Kidney epithelial cell (primary cell): ENCODE results near the gene UBE2I. TPM values are rescaled to one million over a fixed set of nuclear protein-coding genes. Genes with fewer than 3 reads are reported as not detected.

ENCODE experiments used
- DNase-seq: peaks from one replicate; pipeline ENCODE4 v3.0.0-alpha.2; 2010; ENCODE audit warnings: low read depth
- H3K27me3 ChIP-seq: 2 replicates; pipeline ENCODE4 v1.6.0; 2011; ENCODE audit warnings: low read length; ENCODE audit not compliant: control insufficient read depth, insufficient read depth
- H3K36me3 ChIP-seq: 2 replicates; pipeline ENCODE4 v1.5.1; 2011; ENCODE audit warnings: low read length; ENCODE audit not compliant: control insufficient read depth, insufficient read depth
- H3K4me3 ChIP-seq: 2 replicates; pipeline ENCODE4 v1.5.1; 2011; ENCODE audit warnings: low read depth, mild to moderate bottlenecking, control low read depth, low read length
- total RNA-seq: library from RNA; depleted of rRNA; stranded (reverse); fragments of >200 nt; gene quantifications from 2 replicates; pipeline ENCODE4 v1.2.3, GENCODE V29; 2015
- TF ChIP-seq, protein P1 (sequence below): IDR thresholded peaks from 2 replicates; pipeline ENCODE4 v1.5.1; 2011; ENCODE audit warnings: mild to moderate bottlenecking, moderate library complexity, low read length, control low read depth, inconsistent platforms; ENCODE audit not compliant: insufficient read depth, poor library complexity, severe bottlenecking

Gene UBE2I
- total RNA-seq, 1 donor from 2014 or later = 139 TPM

DNA sequence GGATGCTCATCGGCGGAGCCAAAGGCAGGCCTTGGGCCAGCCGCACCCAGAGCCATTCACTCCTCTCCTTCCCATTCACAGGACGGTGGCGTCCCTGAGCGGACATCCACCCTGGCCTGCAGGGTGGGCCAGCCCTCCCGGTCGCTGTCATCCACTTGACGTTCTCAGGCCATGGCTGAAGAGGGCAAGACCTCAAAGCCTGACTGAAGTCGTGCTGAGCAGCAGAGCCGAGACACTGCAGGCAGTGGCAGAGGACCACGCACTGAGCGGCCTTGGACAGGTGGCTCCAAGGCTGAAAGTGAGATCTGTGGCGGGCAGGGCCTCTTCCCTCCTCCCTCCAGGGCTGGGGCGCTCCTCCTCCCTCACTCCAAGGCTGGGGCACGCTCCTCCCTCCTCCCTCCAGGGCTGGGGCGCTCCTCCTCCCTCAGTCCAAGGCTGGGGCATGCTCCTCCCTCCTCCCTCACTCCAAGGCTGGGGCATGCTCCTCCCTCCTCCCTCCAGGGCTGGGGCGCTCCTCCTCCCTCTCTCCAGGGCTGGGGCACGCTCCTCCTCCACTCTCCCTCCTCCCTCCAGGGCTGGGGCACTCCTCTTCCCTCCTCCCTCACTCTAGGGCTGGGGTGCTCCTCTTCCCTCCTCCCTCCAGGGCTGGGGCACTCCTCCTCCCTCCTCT lies 66.4 kb downstream of the UBE2I start:
- no peaks in the 10 kb centered on the region for H3K27me3 ChIP-seq
- no peaks in the 10 kb centered on the region for H3K36me3 ChIP-seq
- TF ChIP-seq, protein P1, sequence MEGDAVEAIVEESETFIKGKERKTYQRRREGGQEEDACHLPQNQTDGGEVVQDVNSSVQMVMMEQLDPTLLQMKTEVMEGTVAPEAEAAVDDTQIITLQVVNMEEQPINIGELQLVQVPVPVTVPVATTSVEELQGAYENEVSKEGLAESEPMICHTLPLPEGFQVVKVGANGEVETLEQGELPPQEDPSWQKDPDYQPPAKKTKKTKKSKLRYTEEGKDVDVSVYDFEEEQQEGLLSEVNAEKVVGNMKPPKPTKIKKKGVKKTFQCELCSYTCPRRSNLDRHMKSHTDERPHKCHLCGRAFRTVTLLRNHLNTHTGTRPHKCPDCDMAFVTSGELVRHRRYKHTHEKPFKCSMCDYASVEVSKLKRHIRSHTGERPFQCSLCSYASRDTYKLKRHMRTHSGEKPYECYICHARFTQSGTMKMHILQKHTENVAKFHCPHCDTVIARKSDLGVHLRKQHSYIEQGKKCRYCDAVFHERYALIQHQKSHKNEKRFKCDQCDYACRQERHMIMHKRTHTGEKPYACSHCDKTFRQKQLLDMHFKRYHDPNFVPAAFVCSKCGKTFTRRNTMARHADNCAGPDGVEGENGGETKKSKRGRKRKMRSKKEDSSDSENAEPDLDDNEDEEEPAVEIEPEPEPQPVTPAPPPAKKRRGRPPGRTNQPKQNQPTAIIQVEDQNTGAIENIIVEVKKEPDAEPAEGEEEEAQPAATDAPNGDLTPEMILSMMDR = no peak
- H3K4me3 ChIP-seq = no peak overlapping the region
- no peak for DNase-seq

Other genes with a start within 250 kb of the UBE2I start
- not detected in 2 replicates for gene SSTR5, start 236.9 kb upstream of the UBE2I start, total RNA-seq
- gene C1QTNF8, start 213.4 kb upstream of the UBE2I start, total RNA-seq = not detected in 2 replicates
- 6.7 and 8.9 TPM in 2 replicates for gene CACNA1H, start 156.5 kb upstream of the UBE2I start, total RNA-seq
- not detected in 2 replicates for gene TPSG1, start 84.4 kb upstream of the UBE2I start, total RNA-seq
- gene TPSB2, start 79.5 kb upstream of the UBE2I start, total RNA-seq = not detected in 2 replicates
- not detected in 2 replicates for gene TPSAB1, start 68.9 kb upstream of the UBE2I start, total RNA-seq
- not detected in 2 replicates for gene TPSD1, start 53.6 kb upstream of the UBE2I start, total RNA-seq
- gene BAIAP3, start 24.0 kb downstream of the UBE2I start, total RNA-seq = 1.2 and 5.8 TPM in 2 replicates
- 138 and 144 TPM in 2 replicates for gene TSR3, start 42.2 kb downstream of the UBE2I start, total RNA-seq
- 103 and 104 TPM in 2 replicates for gene GNPTG, start 42.3 kb downstream of the UBE2I start, total RNA-seq
- gene UNKL, start 105.1 kb downstream of the UBE2I start, total RNA-seq = 9.8 and 19.3 TPM in 2 replicates
- gene UQCC4, start 111.1 kb downstream of the UBE2I start, total RNA-seq = 25.2 and 26.6 TPM in 2 replicates
- gene PERCC1, start 121.4 kb downstream of the UBE2I start, total RNA-seq = not detected in 2 replicates
- gene CCDC154, start 134.9 kb downstream of the UBE2I start, total RNA-seq = 0.08 and 0.14 TPM in 2 replicates
- gene CLCN7, start 165.4 kb downstream of the UBE2I start, total RNA-seq = 116 and 186 TPM in 2 replicates
- not detected in 2 replicates for gene PTX4, start 179.3 kb downstream of the UBE2I start, total RNA-seq
- gene TELO2, start 183.7 kb downstream of the UBE2I start, total RNA-seq = 23.1 and 28.1 TPM in 2 replicates
- 1.2 and 4.0 TPM in 2 replicates for gene TMEM204, start 224.0 kb downstream of the UBE2I start, total RNA-seq